GM18861 (cell line): ENCODE data around the gene SMC3.

ENCODE experiments used
- ATAC-seq: cut with Tn5 transposase; IDR thresholded peaks from one replicate; pipeline ENCODE4 v1.9.1; 2021; ENCODE audit not compliant: unreplicated experiment

The SMC3 gene

DNA sequence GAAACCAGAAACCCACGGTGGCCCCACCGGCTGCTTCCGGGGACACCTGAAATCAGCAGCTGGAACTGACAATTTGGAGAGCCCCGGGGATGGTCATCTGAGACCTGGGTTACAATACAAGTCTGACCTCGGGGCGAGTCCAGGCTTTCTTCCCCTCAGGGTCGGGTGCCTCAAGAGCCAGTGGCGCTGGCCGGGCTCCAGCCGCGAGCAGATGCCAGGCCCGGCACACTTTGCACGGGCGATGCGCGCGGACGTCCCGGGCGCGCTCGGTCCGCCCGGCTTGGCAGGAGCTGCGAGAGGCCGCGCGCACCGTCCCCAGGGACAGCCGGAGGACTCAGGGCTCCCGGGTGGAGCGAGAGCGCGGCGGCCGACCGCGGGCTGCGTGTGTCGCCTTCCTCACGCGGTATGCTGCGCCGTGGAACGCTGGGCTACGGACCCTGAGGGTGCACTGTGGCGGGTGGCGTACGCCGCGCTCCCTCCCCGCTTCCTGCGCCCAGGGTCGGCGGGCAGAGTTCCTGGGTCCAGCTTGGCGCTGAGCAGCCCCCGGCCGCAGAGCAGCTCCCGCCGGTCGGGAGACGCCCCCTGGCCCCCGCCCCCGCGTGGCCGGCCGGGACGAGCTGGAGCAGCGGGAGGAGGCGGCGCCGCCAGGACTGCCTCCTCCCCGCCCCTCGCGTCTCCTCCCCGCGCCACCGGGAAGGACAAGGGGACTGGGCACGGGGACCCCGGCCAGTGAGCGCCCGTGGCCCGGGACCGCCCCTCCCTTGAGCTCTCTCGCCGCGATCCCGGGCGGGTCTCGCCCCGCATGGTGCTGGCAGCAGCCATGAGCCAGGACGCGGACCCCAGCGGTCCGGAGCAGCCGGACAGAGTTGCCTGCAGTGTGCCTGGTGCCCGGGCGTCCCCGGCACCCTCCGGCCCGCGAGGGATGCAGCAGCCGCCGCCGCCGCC is 76.4 kb downstream of the SMC3 start, which contains the start of gene RBM20:
RBM20 (plus strand) TSS at position 684 of the 945 bp plus-strand sequence; CDS start at position 803, 119 bp downstream.
- ATAC-seq: no peak

DNA sequence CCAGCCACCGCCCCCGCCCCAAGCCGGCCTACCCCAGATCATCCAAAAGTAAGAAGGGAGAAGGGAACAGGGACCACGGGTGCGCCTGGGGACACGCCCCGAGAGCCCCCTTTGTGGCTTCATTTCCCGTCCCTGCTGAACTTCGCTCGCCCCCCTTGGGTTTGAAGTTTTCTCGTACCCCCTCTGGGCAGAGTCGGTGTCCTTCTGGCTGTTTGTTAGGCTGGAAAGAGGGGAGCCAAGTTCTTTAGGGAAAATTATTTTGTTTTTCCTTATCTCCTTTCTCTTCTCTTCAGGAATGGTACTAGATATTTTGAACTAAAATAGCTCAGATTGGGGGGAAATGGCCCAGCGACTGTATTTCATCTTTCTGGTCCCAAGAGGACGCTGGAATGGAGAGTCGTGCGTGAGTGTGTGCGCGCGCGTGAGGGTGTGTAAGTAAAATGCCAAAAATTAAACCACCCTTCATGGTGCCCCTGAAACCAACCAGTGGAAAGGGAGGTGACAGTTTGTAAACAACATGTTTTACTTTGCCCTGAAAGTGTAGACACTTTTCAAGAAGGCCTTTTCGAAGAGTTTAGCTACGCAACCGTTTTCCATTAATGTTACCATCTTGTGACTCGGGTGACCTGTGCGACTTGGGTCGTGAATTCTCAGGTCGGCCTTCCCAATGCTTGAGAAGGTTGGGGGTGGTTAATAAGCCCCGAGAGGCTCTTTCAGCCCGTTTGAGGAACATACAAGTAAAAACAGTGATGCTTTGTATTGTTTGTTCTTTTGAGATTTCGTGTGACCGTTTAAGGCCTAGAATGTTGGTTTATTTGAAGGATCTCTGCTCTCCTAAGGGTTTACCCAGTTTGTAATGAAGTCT is 77.3 kb downstream of the SMC3 start:
- ATAC-seq: no peak

DNA sequence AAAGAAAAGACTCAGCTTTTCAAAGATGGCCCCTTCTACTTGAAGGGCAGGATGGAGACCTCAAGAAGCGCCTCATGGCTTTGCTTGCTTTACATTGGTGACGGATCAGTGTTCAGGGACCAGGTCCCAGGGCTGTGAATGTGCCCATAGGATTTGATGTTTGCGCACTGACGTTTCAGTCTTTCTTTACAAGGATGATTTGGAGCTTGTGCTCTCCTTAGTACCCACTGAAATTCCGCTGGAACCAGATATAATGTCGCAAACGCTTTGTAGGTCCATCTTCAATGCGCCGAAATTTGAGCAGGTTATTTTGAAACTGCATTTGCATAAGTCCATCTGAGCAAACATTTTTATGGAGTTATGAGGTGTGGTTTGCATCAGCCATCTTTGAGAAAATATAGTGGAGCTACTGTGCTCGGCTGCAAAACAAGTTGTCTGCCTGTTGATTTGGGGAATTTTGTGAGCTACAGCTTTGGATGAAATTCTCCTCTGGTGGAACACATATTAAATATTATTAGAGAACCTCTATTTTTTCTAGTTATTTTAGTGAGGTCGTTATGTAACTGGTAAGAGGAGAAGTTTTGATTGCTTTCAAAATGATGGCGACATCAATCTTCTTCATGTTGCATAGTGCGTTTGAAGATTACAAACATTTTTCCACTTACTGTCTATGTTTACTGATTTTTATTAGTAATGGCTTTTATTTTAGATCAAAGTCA is 79.1 kb downstream of the SMC3 start:
- no peak for ATAC-seq

DNA sequence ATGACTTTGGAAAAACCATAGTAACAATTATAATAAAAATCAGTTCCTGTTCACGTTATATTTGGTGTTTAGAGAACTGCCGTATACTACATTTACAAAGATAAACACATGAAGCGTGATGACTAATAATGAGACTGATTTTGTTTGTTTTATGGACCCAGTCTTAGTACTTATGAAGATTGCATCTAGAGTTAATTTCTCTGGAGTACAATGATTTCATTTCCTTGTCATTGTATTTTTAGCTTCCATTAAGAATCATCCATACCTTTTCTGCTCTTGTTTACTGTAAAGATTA is 79.6 kb downstream of the SMC3 start:
- ATAC-seq: no peak

- no peak for ATAC-seq
Observed at GRCh38 chr10:110648692-110649346, 81.3 kb downstream of the SMC3 start.

DNA sequence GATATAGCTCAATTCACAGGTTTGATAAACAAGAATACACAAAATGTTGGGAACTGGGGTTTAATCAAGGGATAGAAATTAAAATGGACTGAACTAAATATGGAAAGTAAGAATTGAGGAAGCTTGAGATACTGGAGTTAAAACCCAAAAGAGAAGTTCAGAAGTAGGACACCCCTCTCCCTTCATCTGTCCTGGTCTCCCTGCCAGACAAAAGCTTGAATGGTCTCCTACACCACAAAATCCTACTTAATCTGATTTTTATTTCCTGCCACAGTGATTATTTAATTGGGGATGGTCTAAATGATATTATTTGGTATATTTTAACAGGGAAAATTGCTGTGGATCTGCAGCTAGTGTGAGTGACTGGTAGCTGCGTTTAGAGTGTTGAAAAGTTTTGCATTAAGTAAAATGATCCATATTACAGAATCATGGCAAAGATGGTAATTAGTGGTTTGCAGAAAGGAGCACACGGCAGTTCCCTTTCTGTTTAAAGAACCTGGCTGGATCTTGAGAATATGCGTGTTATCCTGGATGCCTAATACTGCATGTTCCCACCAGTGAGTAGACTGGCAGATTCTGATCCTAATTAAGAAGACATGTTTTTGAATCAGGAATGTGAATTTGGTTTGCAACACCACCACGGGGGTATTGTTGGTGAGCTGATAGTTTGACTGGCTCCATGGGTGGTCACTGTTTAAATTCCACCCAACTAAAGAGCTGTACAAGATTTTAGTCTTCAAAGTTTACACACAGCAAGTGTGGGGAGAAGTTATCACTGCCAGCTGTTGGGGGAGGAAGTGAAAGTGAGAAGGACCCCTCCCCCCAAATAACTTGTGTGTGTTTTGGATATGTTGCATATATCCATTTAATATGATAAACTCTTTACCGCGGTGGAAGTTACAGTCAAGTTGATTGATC is 82.1 kb downstream of the SMC3 start:
- no peak for ATAC-seq

DNA sequence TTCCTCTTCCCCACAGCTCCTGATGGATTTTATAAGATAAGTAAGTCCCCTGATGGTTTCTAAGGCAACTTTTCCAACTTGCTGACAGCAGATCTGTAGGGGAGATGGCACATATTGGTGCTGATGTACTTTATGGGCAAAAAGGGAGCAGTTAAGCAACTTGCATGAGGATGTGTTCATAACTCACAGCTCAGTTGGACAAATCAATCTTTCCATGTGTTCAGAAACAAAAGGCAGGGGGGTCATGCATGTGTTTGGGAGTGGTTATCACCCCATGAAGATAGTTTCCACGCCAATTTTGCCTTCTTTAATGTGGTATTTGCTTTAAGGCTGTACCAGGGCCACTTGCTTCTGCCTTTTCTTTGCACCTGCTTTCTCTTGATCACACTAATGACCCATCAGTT is 82.8 kb downstream of the SMC3 start:
- no peak for ATAC-seq

- ATAC-seq: peak; percentile 84
Observed at GRCh38 chr10:110651044-110651958, 83.8 kb downstream of the SMC3 start.

DNA sequence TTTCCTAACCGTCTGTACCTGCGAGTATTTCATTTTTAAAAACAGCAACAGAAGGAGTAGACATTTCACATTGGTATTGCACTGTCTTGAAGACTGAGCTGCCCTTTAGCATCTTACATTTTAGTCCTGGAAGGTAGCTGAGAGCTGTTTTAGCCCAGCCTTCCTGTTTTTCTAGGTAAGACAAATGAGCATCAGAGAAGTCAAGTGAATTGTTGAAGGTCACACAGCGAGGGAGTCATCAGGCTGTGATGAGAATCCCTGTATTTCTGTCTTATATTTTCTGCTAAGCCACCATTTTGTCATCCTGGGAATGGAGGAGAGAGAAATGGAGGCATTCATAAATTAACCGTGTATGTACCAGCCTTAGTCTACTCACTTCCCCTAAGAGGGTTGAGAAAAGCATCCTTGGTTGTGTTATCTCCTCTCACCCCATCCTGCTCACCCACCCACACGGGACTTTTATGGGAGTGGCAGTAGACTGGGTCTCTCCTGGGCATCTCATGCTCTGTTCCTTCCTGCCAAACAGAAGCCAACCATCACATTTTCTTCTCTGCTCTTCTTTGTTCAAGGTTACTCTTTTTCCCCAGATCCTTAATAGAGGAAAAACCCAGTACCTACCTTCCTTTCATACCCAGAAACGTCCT is 85.1 kb downstream of the SMC3 start:
- ATAC-seq: no peak
